CD8-positive, alpha-beta memory T cell (primary cell): Measurements from ENCODE around the gene OR1S1. TPM values are rescaled to one million over a fixed set of nuclear protein-coding genes. Genes with fewer than 3 reads are reported as not detected.

Experiments used
- CTCF ChIA-PET: fragments of 350-600 bp; sonication (Branson Sonifier 250); formaldehyde crosslinking; loops from one replicate; lab custom pipeline; 2021; ENCODE audit warnings: antibody characterized with exemption; lab: Charles Lee
- POLR2A ChIA-PET: fragments of 350-600 bp; sonication (Branson Sonifier 250); formaldehyde crosslinking; loops from one replicate; lab custom pipeline; 2021; ENCODE audit warnings: antibody characterized with exemption; lab: Charles Lee
- DNase-seq, 5 donors: peaks; one replicate each; pipeline versions ENCODE4 v3.0.0 to v3.0.0-alpha.2; 2020 to 2022; ENCODE audit warnings: mixed read lengths in 1 of 5
- H3K27ac ChIP-seq: one replicate; pipeline ENCODE4 v1.7.0; 2013; ENCODE audit warnings: low read depth, mild to moderate bottlenecking, low read length, moderate library complexity
- H3K27me3 ChIP-seq: 2 replicates; pipeline ENCODE4 v1.7.0; 2013; ENCODE audit warnings: low read length, mild to moderate bottlenecking; ENCODE audit not compliant: insufficient read depth, poor library complexity, severe bottlenecking
- H3K36me3 ChIP-seq: 2 replicates; pipeline ENCODE4 v1.7.0; 2013; ENCODE audit warnings: mild to moderate bottlenecking, low read length, moderate library complexity; ENCODE audit not compliant: insufficient read depth
- H3K4me1 ChIP-seq: 2 replicates; pipeline ENCODE4 v1.7.0; 2013; ENCODE audit warnings: mild to moderate bottlenecking, low read length, moderate library complexity; ENCODE audit not compliant: insufficient read depth
- H3K4me3 ChIP-seq: 2 replicates; pipeline ENCODE4 v1.7.0; 2013; ENCODE audit warnings: mild to moderate bottlenecking, low read length
- H3K9me3 ChIP-seq: 2 replicates; pipeline ENCODE4 v1.7.0; 2013; ENCODE audit warnings: mild to moderate bottlenecking, low read length
- H3K27ac Mint-ChIP-seq, 8 donors: one replicate each; pipeline ENCODE4 v1.8.0; 2020 to 2021; ENCODE audit warnings: mixed read lengths in 8 of 8, mild to moderate bottlenecking in 6 of 8, inconsistent platforms in 3 of 8, moderate library complexity in 3 of 8
- H3K27me3 Mint-ChIP-seq, 2 donors: one replicate each; pipeline ENCODE4 v1.8.0; 2020 to 2021; ENCODE audit warnings: mixed read lengths in 2 of 2, mild to moderate bottlenecking in 1 of 2, moderate library complexity in 1 of 2
- H3K36me3 Mint-ChIP-seq, 3 donors: one replicate each; pipeline ENCODE4 v1.8.0; 2020 to 2021; ENCODE audit warnings: mixed read lengths in 3 of 3, inconsistent platforms in 1 of 3, mild to moderate bottlenecking in 1 of 3
- H3K4me1 Mint-ChIP-seq, 3 donors: one replicate each; pipeline ENCODE4 v1.8.0; 2020 to 2021; ENCODE audit warnings: mixed read lengths in 3 of 3, inconsistent platforms in 1 of 3, mild to moderate bottlenecking in 1 of 3
- H3K4me3 Mint-ChIP-seq, 7 donors: one replicate each; pipeline ENCODE4 v1.8.0; 2020 to 2021; ENCODE audit warnings: mixed read lengths in 7 of 7, mild to moderate bottlenecking in 6 of 7, moderate library complexity in 4 of 7, inconsistent platforms in 2 of 7
- H3K9me3 Mint-ChIP-seq, 5 donors: one replicate each; pipeline ENCODE4 v1.8.0; 2020 to 2022; ENCODE audit warnings: mixed read lengths in 5 of 5, mild to moderate bottlenecking in 3 of 5, moderate library complexity in 2 of 5, inconsistent platforms in 1 of 5
- polyA plus RNA-seq: library from polyadenylated mRNA; unstranded; fragments of 300-500 nt; fragmentation: Illumina TruSeq; gene quantifications from one replicate; pipeline ENCODE4 v1.2.3, GENCODE V29; 2021
- total RNA-seq, 2 experiments: library from RNA; stranded (reverse); gene quantifications; one replicate each; pipeline ENCODE4 v1.2.3, GENCODE V29; 2021

Gene OR1S1
- total and polyA plus RNA-seq, 3 experiments from 2014 or later: not detected

- Histone ChIP-seq H3K27me3 (no peaks in the 10 kb centered on the region), H3K4me1 (no peaks in the 10 kb centered on the region), H3K4me3 (no peak overlapping the region), H3K36me3 (no peaks in the 10 kb centered on the region), H3K9me3 (no peaks in the 10 kb centered on the region), H3K27ac (no peak overlapping the region)
- CTCF ChIA-PET: no interaction called here
- H3K27ac Mint-ChIP-seq: no peak overlapping the region
- DNase-seq: no peak
- H3K9me3 Mint-ChIP-seq: peaks cover 0 to 4% (median 0%) of the 10 kb centered on the region in 5 donors
- H3K36me3 Mint-ChIP-seq: no peaks in the 10 kb centered on the region
- POLR2A ChIA-PET: no interaction called here
- H3K4me1 Mint-ChIP-seq: no peaks in the 10 kb centered on the region
- H3K27me3 Mint-ChIP-seq: peaks cover 10 to 24% of the 10 kb centered on the region in 2 donors
- H3K4me3 Mint-ChIP-seq: peak overlapping the region in 1 of 7 donors; percentile 27
Measured at GRCh38 chr11:58227956-58228615, 15.6 kb downstream of the OR1S1 start.

GRCh38 chr11:58243954-58244353 is 31.4 kb downstream of the OR1S1 start:
- no peaks in the 10 kb centered on the region for H3K4me1 Mint-ChIP-seq
- H3K27ac Mint-ChIP-seq: no peak overlapping the region
- H3K4me3 Mint-ChIP-seq: no peak overlapping the region
- Histone ChIP-seq H3K27me3 (no peaks in the 10 kb centered on the region), H3K4me1 (no peaks in the 10 kb centered on the region), H3K27ac (no peak overlapping the region), H3K4me3 (no peak overlapping the region), H3K9me3 (no peaks in the 10 kb centered on the region), H3K36me3 (no peaks in the 10 kb centered on the region)
- H3K27me3 Mint-ChIP-seq: peaks cover 3 to 48% of the 10 kb centered on the region in 2 donors
- DNase-seq: no peak
- peaks cover 8 to 16% (median 13%) of the 10 kb centered on the region in 5 donors for H3K9me3 Mint-ChIP-seq
- H3K36me3 Mint-ChIP-seq: peaks cover 0 to 4% (median 0%) of the 10 kb centered on the region in 3 donors
- CTCF ChIA-PET: no interaction called here
- POLR2A ChIA-PET: no interaction called here

- H3K36me3 ChIP-seq: no peaks in the 10 kb centered on the region
Measured at GRCh38 chr11:58254936-58255335, 42.4 kb downstream of the OR1S1 start.

GRCh38 chr11:58259983-58260382 is 47.5 kb downstream of the OR1S1 start:
- H3K4me3 ChIP-seq: no peak overlapping the region
- no peak overlapping the region for H3K4me3 Mint-ChIP-seq
- no peak overlapping the region for H3K27ac ChIP-seq
- ChIA-PET CTCF (no interaction called here), POLR2A (no interaction called here)
- DNase-seq: no peak
- peaks cover 8 to 15% of the 10 kb centered on the region in 2 donors for H3K27me3 Mint-ChIP-seq
- no peaks in the 10 kb centered on the region for H3K27me3 ChIP-seq
- H3K4me1 Mint-ChIP-seq: no peaks in the 10 kb centered on the region
- H3K9me3 ChIP-seq: no peaks in the 10 kb centered on the region
- no peaks in the 10 kb centered on the region for H3K4me1 ChIP-seq
- peaks cover under 1 to 4% (median 3%) of the 10 kb centered on the region in 5 donors for H3K9me3 Mint-ChIP-seq
- no peaks in the 10 kb centered on the region for H3K36me3 Mint-ChIP-seq
- no peaks in the 10 kb centered on the region for H3K36me3 ChIP-seq
- H3K27ac Mint-ChIP-seq: no peak overlapping the region

More at GRCh38 chr11:58254936-58255335, 42.4 kb downstream of the OR1S1 start:
- Mint-ChIP-seq H3K27ac (no peak overlapping the region), H3K4me3 (no peak overlapping the region), H3K9me3 (peaks cover 4 to 31% (median 13%) of the 10 kb centered on the region in 5 donors), H3K36me3 (no peaks in the 10 kb centered on the region), H3K27me3 (no peaks in the 10 kb centered on the region), H3K4me1 (no peaks in the 10 kb centered on the region)
- no peaks in the 10 kb centered on the region for H3K4me1 ChIP-seq
- CTCF ChIA-PET: no interaction called here
- no peaks in the 10 kb centered on the region for H3K27me3 ChIP-seq
- DNase-seq: no peak
- no peak overlapping the region for H3K4me3 ChIP-seq
- H3K27ac ChIP-seq: no peak overlapping the region
- POLR2A ChIA-PET: no interaction called here
- H3K9me3 ChIP-seq: no peaks in the 10 kb centered on the region

Other genes with a start within 250 kb of the OR1S1 start
- gene OR9Q1, start 188.8 kb upstream of the OR1S1 start, total RNA-seq: not detected
- gene OR9Q1, start 188.8 kb upstream of the OR1S1 start, polyA plus RNA-seq: not detected
- gene OR6Q1, start 181.8 kb upstream of the OR1S1 start, total RNA-seq: not detected
- gene OR6Q1, start 181.8 kb upstream of the OR1S1 start, polyA plus RNA-seq: not detected
- gene OR9I1, start 87.2 kb upstream of the OR1S1 start, total RNA-seq: not detected
- not detected for gene OR9I1, start 87.2 kb upstream of the OR1S1 start, polyA plus RNA-seq
- not detected for gene OR9Q2, start 23.6 kb upstream of the OR1S1 start, total RNA-seq
- not detected for gene OR9Q2, start 23.6 kb upstream of the OR1S1 start, polyA plus RNA-seq
- not detected for gene OR1S2, start 8.6 kb upstream of the OR1S1 start, total RNA-seq
- gene OR1S2, start 8.6 kb upstream of the OR1S1 start, polyA plus RNA-seq: not detected
- not detected for gene OR10Q1, start 16.2 kb downstream of the OR1S1 start, total RNA-seq
- not detected for gene OR10Q1, start 16.2 kb downstream of the OR1S1 start, polyA plus RNA-seq
- not detected for gene OR10W1, start 55.5 kb downstream of the OR1S1 start, total RNA-seq
- gene OR10W1, start 55.5 kb downstream of the OR1S1 start, polyA plus RNA-seq: not detected
- not detected for gene OR5B17, start 146.3 kb downstream of the OR1S1 start, total RNA-seq
- gene OR5B17, start 146.3 kb downstream of the OR1S1 start, polyA plus RNA-seq: not detected
- gene OR5B3, start 194.2 kb downstream of the OR1S1 start, total RNA-seq: not detected
- not detected for gene OR5B3, start 194.2 kb downstream of the OR1S1 start, polyA plus RNA-seq
- gene OR5B2, start 215.4 kb downstream of the OR1S1 start, total RNA-seq: not detected
- gene OR5B2, start 215.4 kb downstream of the OR1S1 start, polyA plus RNA-seq: not detected
- under 1 TPM in 1 of 2 experiments, not detected in 1; 0.20 TPM for gene OR5B12, start 229.5 kb downstream of the OR1S1 start, total RNA-seq
- gene OR5B12, start 229.5 kb downstream of the OR1S1 start, polyA plus RNA-seq: not detected